Cardiac atrium fibroblast (primary cell): ENCODE results near the gene FAM120AOS. TPM values are rescaled to one million over a fixed set of nuclear protein-coding genes. Genes with fewer than 3 reads are reported as not detected.

Source experiments
- total RNA-seq: library from RNA; depleted of rRNA; stranded (reverse); fragments of >200 nt; gene quantifications from 2 replicates; pipeline ENCODE4 v1.2.3, GENCODE V29; 2015

FAM120AOS gene
- 21.9 and 33.0 TPM in 2 replicates for total RNA-seq

DNA sequence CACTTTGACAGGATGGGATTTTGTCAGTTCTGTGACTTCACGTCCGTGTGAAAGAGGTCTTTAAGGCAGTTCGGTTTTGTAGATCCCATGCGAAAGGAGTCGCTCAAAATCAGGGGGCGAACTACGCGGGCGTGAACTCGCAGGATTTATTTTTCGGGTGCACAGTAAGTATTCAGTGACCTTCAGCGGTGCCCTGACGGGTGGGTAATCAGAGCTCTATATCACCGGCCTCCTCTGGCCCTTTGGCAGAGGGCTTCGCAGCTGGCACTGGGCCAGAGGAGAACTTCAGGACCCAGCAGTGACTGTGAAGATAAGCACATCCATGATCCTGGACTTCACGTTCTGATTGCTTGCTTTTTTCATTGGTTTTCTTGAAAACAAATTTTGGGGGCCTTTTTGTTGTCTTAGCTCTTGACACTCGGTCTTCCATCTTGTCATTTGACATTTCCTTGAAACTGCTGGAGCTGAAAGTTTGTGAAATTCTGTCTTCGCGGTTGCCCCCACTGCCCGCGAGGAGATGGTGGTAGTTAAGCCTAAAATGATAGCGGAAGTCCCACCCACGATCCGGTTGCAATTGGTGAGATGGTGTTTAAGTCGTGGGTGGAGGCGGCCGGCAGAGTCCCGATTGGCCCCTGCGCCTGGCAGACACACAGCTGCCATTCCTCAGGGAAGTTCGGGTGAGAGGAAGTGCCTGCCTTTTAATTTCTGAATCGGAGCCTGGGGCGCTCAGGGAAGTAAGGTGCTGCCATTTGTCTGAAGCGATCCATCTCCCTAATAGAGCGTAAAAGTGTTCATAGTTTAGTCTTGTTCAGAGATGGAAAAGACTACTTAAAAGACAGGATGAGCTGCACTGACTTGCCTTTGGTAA is at the start of gene FAM120AOS:
Gene FAM120AOS, minus strand, starts transcription at position 535 of the 868 bp plus-strand sequence. CDS start 872 bp downstream, outside the sequence.

GRCh38 chr9:93450945-93451815 is 2.2 kb downstream of the FAM120AOS start, which contains the start of gene FAM120A:
Gene FAM120A, plus strand, starts transcription at chr9:93451685. Its CDS starts 231 bp downstream, at chr9:93451916.

Other genes starting within 250 kb of the FAM120AOS start
- gene FAM120A, start 1.9 kb downstream of the FAM120AOS start, total RNA-seq, result 78.3 and 86.2 TPM in 2 replicates
- 10.5 and 12.3 TPM in 2 replicates for gene PHF2, start 123.0 kb upstream of the FAM120AOS start, total RNA-seq